Measurements from ENCODE around the gene CACNA2D4. TPM values are rescaled to one million over a fixed set of nuclear protein-coding genes. Genes with fewer than 3 reads are reported as not detected.
A peak's percentile ranks its signal among the peaks of the same experiment; 100 is the strongest.

The CACNA2D4 gene
- total RNA-seq, 1 donor from 2014 or later = 0.87 TPM

DNA sequence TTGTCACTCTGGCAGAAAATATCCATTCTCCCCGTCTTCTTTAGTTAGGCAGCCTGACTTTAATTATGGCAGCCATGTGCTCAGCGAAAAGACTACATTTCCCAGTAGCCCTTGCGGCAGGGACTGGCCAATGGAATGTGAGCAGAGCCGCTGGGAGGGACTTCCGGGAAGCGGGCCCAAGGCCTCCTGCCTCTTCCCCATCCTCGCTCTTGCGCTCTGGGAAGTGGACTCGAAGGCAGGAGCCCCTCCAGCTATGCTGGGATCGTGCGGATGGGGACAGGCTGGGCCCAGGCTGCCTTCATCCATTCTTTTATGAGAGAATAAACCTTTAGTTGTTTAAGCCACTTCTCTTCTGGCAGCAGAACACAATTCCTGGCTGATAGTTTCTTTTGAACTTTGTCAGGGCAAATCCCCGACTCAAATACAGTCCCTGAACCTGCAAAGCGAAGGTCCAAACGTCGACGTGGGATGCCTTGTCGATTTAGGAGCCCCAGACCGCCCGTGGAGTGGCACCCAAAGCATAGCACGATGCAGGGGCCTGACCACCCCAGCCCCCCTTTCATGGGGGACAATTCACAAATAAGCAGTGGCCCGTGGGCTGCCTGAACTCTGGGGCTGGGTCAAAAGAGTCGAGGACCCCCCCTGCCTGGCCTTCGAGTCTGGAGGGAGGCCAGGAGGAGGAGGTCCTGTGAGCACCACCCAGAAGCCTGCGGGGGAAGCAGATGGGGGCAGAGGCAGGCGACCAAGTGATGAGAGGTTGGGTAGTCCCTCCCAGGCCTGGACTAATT, 113.7 kb downstream of the CACNA2D4 start:
- peak; percentile 85 for DNase-seq (ENCODE audit: extremely low spot score, unreplicated experiment)
- Mint-ChIP-seq H3K27me3 (peaks cover 8% of the 10 kb centered on the region), H3K4me1 (ENCODE audit: unreplicated experiment) (peaks cover 6% of the 10 kb centered on the region), H3K27ac (peak overlapping the region; percentile 61), H3K36me3 (no peaks in the 10 kb centered on the region), H3K9me3 (peaks cover 6% of the 10 kb centered on the region), H3K4me3 (peak overlapping the region; percentile 12)
- TF ChIP-seq, protein P1, sequence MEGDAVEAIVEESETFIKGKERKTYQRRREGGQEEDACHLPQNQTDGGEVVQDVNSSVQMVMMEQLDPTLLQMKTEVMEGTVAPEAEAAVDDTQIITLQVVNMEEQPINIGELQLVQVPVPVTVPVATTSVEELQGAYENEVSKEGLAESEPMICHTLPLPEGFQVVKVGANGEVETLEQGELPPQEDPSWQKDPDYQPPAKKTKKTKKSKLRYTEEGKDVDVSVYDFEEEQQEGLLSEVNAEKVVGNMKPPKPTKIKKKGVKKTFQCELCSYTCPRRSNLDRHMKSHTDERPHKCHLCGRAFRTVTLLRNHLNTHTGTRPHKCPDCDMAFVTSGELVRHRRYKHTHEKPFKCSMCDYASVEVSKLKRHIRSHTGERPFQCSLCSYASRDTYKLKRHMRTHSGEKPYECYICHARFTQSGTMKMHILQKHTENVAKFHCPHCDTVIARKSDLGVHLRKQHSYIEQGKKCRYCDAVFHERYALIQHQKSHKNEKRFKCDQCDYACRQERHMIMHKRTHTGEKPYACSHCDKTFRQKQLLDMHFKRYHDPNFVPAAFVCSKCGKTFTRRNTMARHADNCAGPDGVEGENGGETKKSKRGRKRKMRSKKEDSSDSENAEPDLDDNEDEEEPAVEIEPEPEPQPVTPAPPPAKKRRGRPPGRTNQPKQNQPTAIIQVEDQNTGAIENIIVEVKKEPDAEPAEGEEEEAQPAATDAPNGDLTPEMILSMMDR (conservative IDR thresholded peaks at IDR 0.05) = no peak

- no peak overlapping the region for H3K4me3 Mint-ChIP-seq
- H3K27me3 Mint-ChIP-seq = peaks cover 13% of the 10 kb centered on the region
- no peaks in the 10 kb centered on the region for H3K36me3 Mint-ChIP-seq
- TF ChIP-seq, protein P1 (conservative IDR thresholded peaks at IDR 0.05) = no peak
- peaks cover 6% of the 10 kb centered on the region for H3K4me1 Mint-ChIP-seq (ENCODE audit: unreplicated experiment)
- peaks cover 6% of the 10 kb centered on the region for H3K9me3 Mint-ChIP-seq
- no peak for DNase-seq (ENCODE audit: extremely low spot score, unreplicated experiment)
- H3K27ac Mint-ChIP-seq = no peak overlapping the region
Measured at GRCh38 chr12:1803736-1804135, 114.7 kb downstream of the CACNA2D4 start.

DNA sequence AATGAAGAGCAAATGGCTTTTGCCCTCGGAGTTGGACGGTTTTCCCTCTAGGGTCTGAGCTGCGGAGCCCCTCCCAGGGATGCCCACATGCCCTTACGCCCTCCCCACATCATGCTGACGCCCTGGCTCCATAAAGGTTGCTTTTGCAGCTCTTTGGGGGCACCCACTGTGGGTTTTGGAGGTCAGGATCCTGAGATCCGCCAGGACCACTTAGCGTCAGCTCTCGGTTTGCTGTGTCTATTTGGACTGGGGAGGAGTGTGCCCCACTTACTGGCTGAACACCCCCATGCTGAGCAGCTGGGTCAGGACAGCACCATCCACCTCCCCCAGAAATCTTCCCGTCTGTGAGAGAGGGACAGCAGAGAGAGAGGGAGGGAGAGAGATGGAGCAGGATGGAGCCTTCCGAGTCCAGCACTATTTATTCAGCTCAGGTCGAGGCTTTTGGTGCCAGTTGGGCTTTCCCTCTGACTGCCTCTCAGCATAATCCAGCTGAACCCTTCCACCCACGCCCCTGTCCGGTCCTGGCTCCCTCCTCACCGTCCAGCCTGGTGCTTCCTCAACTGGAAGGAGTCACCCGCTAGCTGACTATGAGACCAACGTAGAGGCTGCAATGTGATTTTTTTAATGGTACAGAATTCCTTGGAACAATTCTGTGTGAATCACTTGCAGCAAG, 117.0 kb downstream of the CACNA2D4 start:
- Mint-ChIP-seq H3K4me1 (ENCODE audit: unreplicated experiment) (peaks cover 6% of the 10 kb centered on the region), H3K27ac (peak overlapping the region; percentile 21), H3K9me3 (peaks cover 6% of the 10 kb centered on the region), H3K36me3 (no peaks in the 10 kb centered on the region), H3K27me3 (peaks cover 17% of the 10 kb centered on the region), H3K4me3 (no peak overlapping the region)
- DNase-seq (ENCODE audit: extremely low spot score, unreplicated experiment) = peak; percentile 62
- TF ChIP-seq, protein P1 (conservative IDR thresholded peaks at IDR 0.05) = no peak

- Mint-ChIP-seq H3K36me3 (no peaks in the 10 kb centered on the region), H3K27ac (no peak overlapping the region), H3K4me3 (no peak overlapping the region), H3K4me1 (ENCODE audit: unreplicated experiment) (peaks cover 9% of the 10 kb centered on the region), H3K9me3 (peaks cover 6% of the 10 kb centered on the region), H3K27me3 (peaks cover 20% of the 10 kb centered on the region)
- TF ChIP-seq, protein P1 (conservative IDR thresholded peaks at IDR 0.05) = peak; percentile 40
- peak; percentile 62 for DNase-seq (ENCODE audit: extremely low spot score, unreplicated experiment)
Measured at GRCh38 chr12:1800401-1801302, 117.8 kb downstream of the CACNA2D4 start.

- H3K4me1 Mint-ChIP-seq (ENCODE audit: unreplicated experiment) = peaks cover 10% of the 10 kb centered on the region
- no peak overlapping the region for H3K27ac Mint-ChIP-seq
- H3K9me3 Mint-ChIP-seq = peaks cover 6% of the 10 kb centered on the region
- TF ChIP-seq, protein P1 (conservative IDR thresholded peaks at IDR 0.05) = no peak
- no peak overlapping the region for H3K4me3 Mint-ChIP-seq
- peaks cover 22% of the 10 kb centered on the region for H3K27me3 Mint-ChIP-seq
- DNase-seq (ENCODE audit: extremely low spot score, unreplicated experiment) = peak; percentile 59
- no peaks in the 10 kb centered on the region for H3K36me3 Mint-ChIP-seq
Measured at GRCh38 chr12:1799882-1800400, 118.5 kb downstream of the CACNA2D4 start.
